Ishikawa (cell line): Measurements from ENCODE around the gene PRSS53.

Source experiments
- CEBPB ChIP-seq: IDR thresholded peaks from 2 replicates; pipeline ENCODE4 v1.6.1; 2012
- CREB1 ChIP-seq: IDR thresholded peaks from 2 replicates; pipeline ENCODE4 v1.6.1; 2012; ENCODE audit warnings: low read depth
- EGR1 ChIP-seq: IDR thresholded peaks from 2 replicates; pipeline ENCODE4 v1.6.1; 2012
- EP300 ChIP-seq: IDR thresholded peaks from 2 replicates; pipeline ENCODE4 v1.6.1; 2012; ENCODE audit warnings: borderline replicate concordance
- NFIC ChIP-seq: IDR thresholded peaks from 2 replicates; pipeline ENCODE4 v1.6.1; 2012
- RAD21 ChIP-seq: IDR thresholded peaks from 2 replicates; pipeline ENCODE4 v1.6.1; 2012; ENCODE audit warnings: low read depth
- TAF1 ChIP-seq: IDR thresholded peaks from 2 replicates; pipeline ENCODE4 v1.6.1; 2012; ENCODE audit warnings: low read depth, mild to moderate bottlenecking
- YY1 ChIP-seq: IDR thresholded peaks from 2 replicates; pipeline ENCODE4 v1.6.1; 2012; ENCODE audit warnings: low read depth
- ZBTB7A ChIP-seq: IDR thresholded peaks from 2 replicates; pipeline ENCODE4 v1.6.1; 2012; ENCODE audit warnings: low read depth
- TF ChIP-seq, protein P1 (sequence below): IDR thresholded peaks from 2 replicates; pipeline ENCODE4 v1.6.1; 2012
- TF ChIP-seq, protein P2 (sequence below): IDR thresholded peaks from 2 replicates; pipeline ENCODE4 v1.6.1; 2012; ENCODE audit warnings: low read depth, mild to moderate bottlenecking

DNA sequence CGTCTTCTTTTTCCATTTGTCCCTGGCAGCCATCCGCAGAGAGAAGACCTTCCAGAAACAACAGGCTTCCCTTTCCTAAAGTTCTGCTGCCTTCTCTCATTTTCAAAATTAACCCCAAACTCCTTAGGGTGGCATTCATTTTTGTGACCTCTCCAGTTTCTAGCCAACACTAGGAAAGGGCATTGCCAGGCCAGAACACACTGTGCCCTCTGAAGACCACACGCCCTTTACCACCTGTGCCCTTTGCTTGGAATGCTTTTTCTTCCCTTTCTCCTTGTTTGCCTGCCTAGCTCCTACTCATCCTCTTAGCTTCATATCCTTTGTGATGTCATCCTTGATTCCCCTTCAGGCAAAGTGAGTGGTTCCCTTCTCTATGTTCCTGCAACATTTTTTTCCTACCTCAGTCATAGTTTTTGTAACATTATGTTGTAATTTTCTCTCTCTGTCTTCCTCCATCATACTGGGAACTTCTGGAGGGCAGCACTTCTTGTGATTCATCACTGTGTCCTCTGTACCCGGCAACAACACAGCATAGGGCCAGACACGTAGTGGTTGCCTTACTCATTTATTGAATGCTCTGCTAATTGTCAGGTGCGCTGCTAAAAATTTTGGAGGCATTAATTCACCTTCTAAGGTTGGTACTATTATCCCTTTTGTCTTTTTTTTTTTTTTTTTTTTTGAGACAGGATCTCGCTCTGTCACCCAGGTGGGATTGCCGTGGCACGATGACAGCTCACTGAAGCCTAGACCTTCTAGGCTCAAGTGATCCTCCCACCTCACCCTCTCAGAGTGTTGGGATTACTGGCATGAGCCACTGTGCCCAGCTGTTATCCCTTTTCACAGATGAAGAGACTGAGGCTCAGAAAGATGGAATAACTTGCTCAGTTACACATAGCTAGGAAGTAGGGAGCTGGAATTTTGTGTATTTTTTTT, 29.7 kb upstream of the PRSS53 start:
- TF ChIP-seq EP300 = no peak
- no peak for TF ChIP-seq TAF1
- TF ChIP-seq, protein P1, sequence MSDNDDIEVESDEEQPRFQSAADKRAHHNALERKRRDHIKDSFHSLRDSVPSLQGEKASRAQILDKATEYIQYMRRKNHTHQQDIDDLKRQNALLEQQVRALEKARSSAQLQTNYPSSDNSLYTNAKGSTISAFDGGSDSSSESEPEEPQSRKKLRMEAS = no peak; the same call in 1 of the 2 replicates
- no peak for TF ChIP-seq CEBPB
- TF ChIP-seq RAD21 = no peak
- no peak for TF ChIP-seq NFIC
- no peak for TF ChIP-seq CREB1
- TF ChIP-seq, protein P2, sequence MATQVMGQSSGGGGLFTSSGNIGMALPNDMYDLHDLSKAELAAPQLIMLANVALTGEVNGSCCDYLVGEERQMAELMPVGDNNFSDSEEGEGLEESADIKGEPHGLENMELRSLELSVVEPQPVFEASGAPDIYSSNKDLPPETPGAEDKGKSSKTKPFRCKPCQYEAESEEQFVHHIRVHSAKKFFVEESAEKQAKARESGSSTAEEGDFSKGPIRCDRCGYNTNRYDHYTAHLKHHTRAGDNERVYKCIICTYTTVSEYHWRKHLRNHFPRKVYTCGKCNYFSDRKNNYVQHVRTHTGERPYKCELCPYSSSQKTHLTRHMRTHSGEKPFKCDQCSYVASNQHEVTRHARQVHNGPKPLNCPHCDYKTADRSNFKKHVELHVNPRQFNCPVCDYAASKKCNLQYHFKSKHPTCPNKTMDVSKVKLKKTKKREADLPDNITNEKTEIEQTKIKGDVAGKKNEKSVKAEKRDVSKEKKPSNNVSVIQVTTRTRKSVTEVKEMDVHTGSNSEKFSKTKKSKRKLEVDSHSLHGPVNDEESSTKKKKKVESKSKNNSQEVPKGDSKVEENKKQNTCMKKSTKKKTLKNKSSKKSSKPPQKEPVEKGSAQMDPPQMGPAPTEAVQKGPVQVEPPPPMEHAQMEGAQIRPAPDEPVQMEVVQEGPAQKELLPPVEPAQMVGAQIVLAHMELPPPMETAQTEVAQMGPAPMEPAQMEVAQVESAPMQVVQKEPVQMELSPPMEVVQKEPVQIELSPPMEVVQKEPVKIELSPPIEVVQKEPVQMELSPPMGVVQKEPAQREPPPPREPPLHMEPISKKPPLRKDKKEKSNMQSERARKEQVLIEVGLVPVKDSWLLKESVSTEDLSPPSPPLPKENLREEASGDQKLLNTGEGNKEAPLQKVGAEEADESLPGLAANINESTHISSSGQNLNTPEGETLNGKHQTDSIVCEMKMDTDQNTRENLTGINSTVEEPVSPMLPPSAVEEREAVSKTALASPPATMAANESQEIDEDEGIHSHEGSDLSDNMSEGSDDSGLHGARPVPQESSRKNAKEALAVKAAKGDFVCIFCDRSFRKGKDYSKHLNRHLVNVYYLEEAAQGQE = no peak
- no peak for TF ChIP-seq YY1
- TF ChIP-seq EGR1 = no peak
- no peak for TF ChIP-seq ZBTB7A
